ENCODE data around the gene PIP5K1B. TPM values are rescaled to one million over a fixed set of nuclear protein-coding genes. Genes with fewer than 3 reads are reported as not detected.

The PIP5K1B gene
- total and polyA plus RNA-seq, 2 of the 13 experiments (the other 11 are each of a cell fraction or from before 2014, with no cell fraction given): 15.8 to 17.5 TPM

DNA sequence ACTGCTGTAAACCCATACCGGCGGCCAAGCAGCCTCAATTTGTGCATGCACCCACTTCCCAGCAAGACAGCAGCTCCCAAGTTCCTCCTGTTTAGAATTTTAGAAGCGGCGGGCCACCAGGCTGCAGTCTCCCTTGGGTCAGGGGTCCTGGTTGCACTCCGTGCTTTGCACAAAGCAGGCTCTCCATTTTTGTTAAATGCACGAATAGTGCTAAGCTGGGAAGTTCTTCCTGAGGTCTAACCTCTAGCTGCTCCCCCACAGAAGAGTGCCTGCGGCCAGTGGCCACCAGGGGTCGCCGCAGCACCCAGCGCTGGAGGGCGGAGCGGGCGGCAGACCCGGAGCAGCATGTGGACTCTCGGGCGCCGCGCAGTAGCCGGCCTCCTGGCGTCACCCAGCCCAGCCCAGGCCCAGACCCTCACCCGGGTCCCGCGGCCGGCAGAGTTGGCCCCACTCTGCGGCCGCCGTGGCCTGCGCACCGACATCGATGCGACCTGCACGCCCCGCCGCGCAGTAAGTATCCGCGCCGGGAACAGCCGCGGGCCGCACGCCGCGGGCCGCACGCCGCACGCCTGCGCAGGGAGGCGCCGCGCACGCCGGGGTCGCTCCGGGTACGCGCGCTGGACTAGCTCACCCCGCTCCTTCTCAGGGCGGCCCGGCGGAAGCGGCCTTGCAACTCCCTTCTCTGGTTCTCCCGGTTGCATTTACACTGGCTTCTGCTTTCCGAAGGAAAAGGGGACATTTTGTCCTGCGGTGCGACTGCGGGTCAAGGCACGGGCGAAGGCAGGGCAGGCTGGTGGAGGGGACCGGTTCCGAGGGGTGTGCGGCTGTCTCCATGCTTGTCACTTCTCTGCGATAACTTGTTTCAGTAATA is 330.6 kb downstream of the PIP5K1B start, which contains the start of gene FXN (continued):
- TF ChIP-seq THAP8 (CRISPR knock-in tag; IDR thresholded peaks at IDR 0.05; ENCODE audit: borderline replicate concordance) (peak; percentile 71; the same call in 1 of the 2 replicates), ZNF33A (CRISPR knock-in tag; IDR thresholded peaks at IDR 0.05; ENCODE audit: borderline replicate concordance) (no peak), SIX1 (CRISPR knock-in tag; IDR thresholded peaks at IDR 0.05; ENCODE audit: borderline replicate concordance) (no peak), ADNP (CRISPR knock-in tag; IDR thresholded peaks at IDR 0.05) (peak; percentile 100), CHD4 (IDR thresholded peaks at IDR 0.05; ENCODE audit: borderline replicate concordance, low read length) (peak; percentile 99), SUZ12 (IDR thresholded peaks at IDR 0.05; ENCODE audit: low read depth, low read length) (no peak), FOXK1 (CRISPR knock-in tag; IDR thresholded peaks at IDR 0.05; ENCODE audit: borderline replicate concordance, low read depth) (no peak), KDM3A (CRISPR knock-in tag; IDR thresholded peaks at IDR 0.05; ENCODE audit: low read depth) (peak; percentile 66; the same call in 1 of the 2 replicates), ZNF547 (CRISPR knock-in tag; IDR thresholded peaks at IDR 0.05) (peak; percentile 70), SATB2 (CRISPR knock-in tag; IDR thresholded peaks at IDR 0.05) (peak; percentile 47; the same call in 1 of the 2 replicates), ZNF230 (CRISPR knock-in tag; IDR thresholded peaks at IDR 0.05) (0 out of 2 replicates have a peak, but pooled peaks have one; percentile 32), NR1H2 (CRISPR knock-in tag; IDR thresholded peaks at IDR 0.05; ENCODE audit: borderline replicate concordance, low read depth) (no peak), HOMEZ (CRISPR knock-in tag; IDR thresholded peaks at IDR 0.05; ENCODE audit: low read depth) (no peak), NFKB2 (CRISPR knock-in tag; IDR thresholded peaks at IDR 0.05; ENCODE audit: borderline replicate concordance) (peak; percentile 64; the same call in 1 of the 2 replicates), RBFOX2 (IDR thresholded peaks at IDR 0.05; ENCODE audit: low read depth, low read length) (peak; percentile 93), XBP1 (CRISPR knock-in tag; IDR thresholded peaks at IDR 0.05) (no peak), RORA (CRISPR knock-in tag; IDR thresholded peaks at IDR 0.05) (no peak), ONECUT2 (CRISPR knock-in tag; IDR thresholded peaks at IDR 0.05) (no peak), ZNF639 (CRISPR knock-in tag; conservative IDR thresholded peaks at IDR 0.05) (no peak), ZSCAN22 (CRISPR knock-in tag; IDR thresholded peaks at IDR 0.05) (no peak), FIP1L1 (IDR thresholded peaks at IDR 0.05; ENCODE audit: borderline replicate concordance, insufficient read depth, low read depth, low read length) (no peak), ZNF782 (CRISPR knock-in tag; IDR thresholded peaks at IDR 0.05; ENCODE audit: borderline replicate concordance) (peak; percentile 71; the same call in 1 of the 2 replicates), JUN (CRISPR knock-in tag; IDR thresholded peaks at IDR 0.05) (no peak), PAWR (CRISPR knock-in tag; IDR thresholded peaks at IDR 0.05; ENCODE audit: borderline replicate concordance) (no peak)
- TF ChIP-seq, protein P1, sequence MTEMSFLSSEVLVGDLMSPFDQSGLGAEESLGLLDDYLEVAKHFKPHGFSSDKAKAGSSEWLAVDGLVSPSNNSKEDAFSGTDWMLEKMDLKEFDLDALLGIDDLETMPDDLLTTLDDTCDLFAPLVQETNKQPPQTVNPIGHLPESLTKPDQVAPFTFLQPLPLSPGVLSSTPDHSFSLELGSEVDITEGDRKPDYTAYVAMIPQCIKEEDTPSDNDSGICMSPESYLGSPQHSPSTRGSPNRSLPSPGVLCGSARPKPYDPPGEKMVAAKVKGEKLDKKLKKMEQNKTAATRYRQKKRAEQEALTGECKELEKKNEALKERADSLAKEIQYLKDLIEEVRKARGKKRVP (CRISPR knock-in tag; IDR thresholded peaks at IDR 0.05): peak in 1 of 2 experiments; percentile 7; a peak in 1 of 4 replicates
